Uterus (tissue), 4 donors: ENCODE data around the gene TSPAN33. TPM values are rescaled to one million over a fixed set of nuclear protein-coding genes. Genes with fewer than 3 reads are reported as not detected.

Experiments
- DNase-seq, 2 donors: peaks; one replicate each; pipeline ENCODE4 v3.0.0-alpha.2; 2019 to 2020
- H3K27ac ChIP-seq, 2 donors: fragments of 200-600 bp; sonication (generic); 1 replicate in 1 of 2; 2 replicates in 1 of 2; pipeline ENCODE4 v1.5.1; 2016 to 2018
- H3K27me3 ChIP-seq, 2 donors: fragments of 200-600 bp; sonication (generic); one replicate each; pipeline ENCODE4 v1.5.1; 2018 to 2019; ENCODE audit warnings: control low read depth in 1 of 2
- H3K36me3 ChIP-seq, 2 donors: fragments of 200-600 bp; sonication (generic); one replicate each; pipeline ENCODE4 v1.5.1; 2019; ENCODE audit warnings: control low read depth in 1 of 2
- H3K4me1 ChIP-seq, 2 donors: fragments of 200-600 bp; sonication (generic); one replicate each; pipeline ENCODE4 v1.5.1; 2018 to 2019; ENCODE audit warnings: control low read depth in 1 of 2
- H3K4me3 ChIP-seq, 2 donors: fragments of 200-600 bp; sonication (generic); 1 replicate in 1 of 2; 2 replicates in 1 of 2; pipeline ENCODE4 v1.5.1; 2018 to 2019; ENCODE audit warnings: mild to moderate bottlenecking in 1 of 2
- H3K9me3 ChIP-seq, 2 donors: fragments of 200-600 bp; sonication (generic); one replicate each; pipeline ENCODE4 v1.5.1; 2019; ENCODE audit warnings: control low read depth in 1 of 2
- CTCF ChIP-seq, 4 experiments: fragments of 200-600 bp in 2 of 4; fragments of 450-650 bp in 2 of 4; sonication (generic) in 2 of 4; IDR thresholded peaks; one replicate each; pipeline ENCODE4 v1.5.1; 2016 to 2019; ENCODE audit warnings: antibody characterized with exemption in 4 of 4, mild to moderate bottlenecking in 2 of 4, moderate library complexity in 1 of 4
- POLR2A ChIP-seq, 2 donors: fragments of 450-650 bp; IDR thresholded peaks; one replicate each; pipeline ENCODE4 v1.6.1; 2016; ENCODE audit warnings: antibody characterized with exemption in 2 of 2, mild to moderate bottlenecking in 1 of 2, moderate library complexity in 1 of 2
- intact Hi-C: fragments of 100-400 bp; cut with DNase I; formaldehyde crosslinking; loops from one replicate; pipeline ENCODE4 v1.15.1; 2023; ENCODE audit warnings: low total_unique reads
- total RNA-seq, 4 donors: library from RNA; depleted of rRNA in 3 of 4; stranded (reverse); fragments of >200 nt in 3 of 4; gene quantifications; one replicate each; pipeline versions ENCODE4 v1.1.0 to v1.2.4, GENCODE V29; 2014 to 2023
- donor health status: DM: yes; HTN: yes; CAD: no.

TSPAN33 gene
- total RNA-seq, 4 donors from 2014 or later, result 3.9 to 7.0 TPM; not detected in 2

- H3K36me3 ChIP-seq, result no peaks in the 10 kb centered on the region
- H3K27ac ChIP-seq, result no peak overlapping the region
- intact Hi-C loops, result no loop called here
- no peaks in the 10 kb centered on the region for H3K27me3 ChIP-seq
- no peaks in the 10 kb centered on the region for H3K4me1 ChIP-seq
- no peak for TF ChIP-seq CTCF (IDR thresholded peaks at IDR 0.05)
- no peak for TF ChIP-seq POLR2A (IDR thresholded peaks at IDR 0.05)
- DNase-seq, result no peak
- H3K4me3 ChIP-seq, result no peak overlapping the region
- H3K9me3 ChIP-seq, result no peaks in the 10 kb centered on the region
Observed at GRCh38 chr7:129103561-129104324, 40.8 kb upstream of the TSPAN33 start.

- intact Hi-C loops, result no loop called here
- Histone ChIP-seq H3K36me3 (no peaks in the 10 kb centered on the region), H3K27me3 (no peaks in the 10 kb centered on the region), H3K4me3 (no peak overlapping the region), H3K9me3 (no peaks in the 10 kb centered on the region), H3K27ac (no peak overlapping the region), H3K4me1 (no peaks in the 10 kb centered on the region)
- TF ChIP-seq POLR2A (IDR thresholded peaks at IDR 0.05) (no peak), CTCF (IDR thresholded peaks at IDR 0.05) (no peak)
- no peak for DNase-seq
Observed at GRCh38 chr7:129108581-129108980, 35.9 kb upstream of the TSPAN33 start.

GRCh38 chr7:129110258-129110981, 34.1 kb upstream of the TSPAN33 start:
- intact Hi-C loops, result no loop called here
- no peak overlapping the region for H3K4me3 ChIP-seq
- TF ChIP-seq POLR2A (IDR thresholded peaks at IDR 0.05) (no peak), CTCF (IDR thresholded peaks at IDR 0.05) (no peak)
- DNase-seq, result no peak
- no peaks in the 10 kb centered on the region for H3K4me1 ChIP-seq
- H3K27ac ChIP-seq, result no peak overlapping the region
- no peaks in the 10 kb centered on the region for H3K9me3 ChIP-seq
- H3K36me3 ChIP-seq, result no peaks in the 10 kb centered on the region
- H3K27me3 ChIP-seq, result no peaks in the 10 kb centered on the region

- Histone ChIP-seq H3K4me1 (no peaks in the 10 kb centered on the region), H3K27ac (no peak overlapping the region), H3K36me3 (no peaks in the 10 kb centered on the region), H3K9me3 (no peaks in the 10 kb centered on the region), H3K27me3 (no peaks in the 10 kb centered on the region), H3K4me3 (no peak overlapping the region)
- no peak for DNase-seq
- intact Hi-C loops, result no loop called here
- TF ChIP-seq CTCF (IDR thresholded peaks at IDR 0.05), result no peak
- no peak for TF ChIP-seq POLR2A (IDR thresholded peaks at IDR 0.05)
Observed at GRCh38 chr7:129110982-129111376, 33.5 kb upstream of the TSPAN33 start.

GRCh38 chr7:129115676-129116075, 28.8 kb upstream of the TSPAN33 start:
- no peaks in the 10 kb centered on the region for H3K36me3 ChIP-seq
- DNase-seq, result no peak
- H3K27ac ChIP-seq, result no peak overlapping the region
- no peak for TF ChIP-seq CTCF (IDR thresholded peaks at IDR 0.05)
- no peak for TF ChIP-seq POLR2A (IDR thresholded peaks at IDR 0.05)
- intact Hi-C loops, result no loop called here
- H3K9me3 ChIP-seq, result no peaks in the 10 kb centered on the region
- no peak overlapping the region for H3K4me3 ChIP-seq
- no peaks in the 10 kb centered on the region for H3K27me3 ChIP-seq
- no peaks in the 10 kb centered on the region for H3K4me1 ChIP-seq
